Adrenal gland (tissue), 5 donors: ENCODE data around the gene ADARB2.

Source experiments
- CTCF ChIP-seq, 6 experiments: fragments of 450-650 bp in 4 of 6; fragments of 200-600 bp in 2 of 6; sonication (generic) in 1 of 6; IDR thresholded peaks; 1 replicate in 5 of 6; 2 replicates in 1 of 6; pipeline versions ENCODE4 v1.5.1 to v1.8.0; 2016 to 2021; ENCODE audit warnings: antibody characterized with exemption in 6 of 6, mild to moderate bottlenecking in 2 of 6, moderate library complexity in 1 of 6
- POLR2A ChIP-seq, 2 donors: fragments of 450-650 bp; IDR thresholded peaks; one replicate each; pipeline ENCODE4 v1.6.1; 2017; ENCODE audit warnings: antibody characterized with exemption in 2 of 2, mild to moderate bottlenecking in 2 of 2, moderate library complexity in 1 of 2
- donor health status: DM: no; HTN: no; CAD: no.

GRCh38 chr10:1157615-1157933 lies 579.8 kb downstream of the ADARB2 start:
- TF ChIP-seq CTCF (IDR thresholded peaks at IDR 0.05) (no peak), POLR2A (IDR thresholded peaks at IDR 0.05) (no peak)
